HepG2 (cell line): ENCODE results near the gene AGAP3. TPM values are rescaled to one million over a fixed set of nuclear protein-coding genes. Genes with fewer than 3 reads are reported as not detected.

Experiments
- ATF6 ChIP-seq: sonication (generic); formaldehyde crosslinking; conservative IDR thresholded peaks from 2 replicates; pipeline ENCODE4 v1.4.0; 2020; ENCODE audit warnings: missing genetic modification reagents
- CTCF ChIP-seq: sonication (generic); formaldehyde crosslinking; IDR thresholded peaks from 2 replicates; pipeline ENCODE4 v1.5.0; 2020; ENCODE audit warnings: mild to moderate bottlenecking, missing genetic modification reagents, moderate library complexity
- GATA4 ChIP-seq: sonication (generic); IDR thresholded peaks from 2 replicates; pipeline ENCODE4 v1.6.1; 2016; ENCODE audit warnings: antibody characterized with exemption, low read depth, borderline replicate concordance
- HIVEP1 ChIP-seq: sonication (generic); formaldehyde crosslinking; IDR thresholded peaks from 2 replicates; pipeline ENCODE4 v1.4.0; 2020; ENCODE audit warnings: mild to moderate bottlenecking, missing genetic modification reagents
- HMGXB4 ChIP-seq, 2 experiments: sonication (generic) in 1 of 2; formaldehyde crosslinking in 1 of 2; IDR thresholded peaks; 2 replicates each; pipeline versions ENCODE4 v1.4.0 to v1.6.1; 2018 to 2020; ENCODE audit warnings: missing genetic modification reagents in 2 of 2, borderline replicate concordance in 1 of 2, low read depth in 1 of 2, mild to moderate bottlenecking in 1 of 2, missing biosample characterization in 1 of 2
- HOXA9 ChIP-seq: sonication (generic); formaldehyde crosslinking; IDR thresholded peaks from 2 replicates; pipeline ENCODE4 v1.8.1; 2022; ENCODE audit warnings: missing genetic modification reagents, mild to moderate bottlenecking, moderate library complexity, borderline replicate concordance
- KAT7 ChIP-seq: IDR thresholded peaks from 2 replicates; pipeline ENCODE4 v1.6.1; 2018; ENCODE audit warnings: borderline replicate concordance, missing compliant biosample characterization
- MAFK ChIP-seq, 2 experiments: IDR thresholded peaks in 1 of 2; conservative IDR thresholded peaks in 1 of 2; 2 replicates each; pipeline ENCODE4 v1.6.1; 2011; ENCODE audit warnings: improper control_type of control experiment in 2 of 2, low read length in 2 of 2
- MAX ChIP-seq: IDR thresholded peaks from 2 replicates; pipeline ENCODE4 v1.6.1; 2012; ENCODE audit warnings: inconsistent platforms
- NFIC ChIP-seq: IDR thresholded peaks from 2 replicates; pipeline ENCODE4 v1.6.1; 2012; ENCODE audit warnings: mild to moderate bottlenecking, low read length, inconsistent platforms
- NFKB2 ChIP-seq: sonication (generic); formaldehyde crosslinking; IDR thresholded peaks from 2 replicates; pipeline ENCODE4 v1.4.0; 2020; ENCODE audit warnings: missing genetic modification reagents, borderline replicate concordance
- POLR2G ChIP-seq: fragments of 200-400 bp; formaldehyde crosslinking; IDR thresholded peaks from 2 replicates; pipeline ENCODE4 v1.6.1; 2018; ENCODE audit warnings: mild to moderate bottlenecking, low read depth, low read length, moderate library complexity
- ZBTB25 ChIP-seq: IDR thresholded peaks from 2 replicates; pipeline ENCODE4 v1.6.1; 2018; ENCODE audit warnings: missing genetic modification reagents
- ZGPAT ChIP-seq: IDR thresholded peaks from 2 replicates; pipeline ENCODE4 v1.6.1; 2016; ENCODE audit warnings: mild to moderate bottlenecking
- ZNF576 ChIP-seq: sonication (generic); formaldehyde crosslinking; IDR thresholded peaks from 2 replicates; pipeline ENCODE4 v1.4.0; 2020; ENCODE audit warnings: mild to moderate bottlenecking, missing genetic modification reagents
- ZNF747 ChIP-seq: sonication (generic); formaldehyde crosslinking; IDR thresholded peaks from 2 replicates; pipeline ENCODE4 v1.8.1; 2023; ENCODE audit warnings: missing genetic modification reagents, mild to moderate bottlenecking, borderline replicate concordance
- ZNF773 ChIP-seq: sonication (generic); formaldehyde crosslinking; IDR thresholded peaks from 2 replicates; pipeline ENCODE4 v1.4.0; 2020; ENCODE audit warnings: missing genetic modification reagents, borderline replicate concordance
- ZNF780A ChIP-seq: sonication (generic); formaldehyde crosslinking; IDR thresholded peaks from 2 replicates; pipeline ENCODE4 v1.8.0; 2022; ENCODE audit warnings: mild to moderate bottlenecking, missing genetic modification reagents, moderate library complexity
- ZNF790 ChIP-seq: sonication (generic); formaldehyde crosslinking; IDR thresholded peaks from 2 replicates; pipeline ENCODE4 v1.8.0; 2022; ENCODE audit warnings: missing genetic modification reagents, mild to moderate bottlenecking, borderline replicate concordance
- polyA plus RNA-seq, 8 experiments: library from polyadenylated mRNA; depleted of rRNA in 3 of 8; stranded (reverse) in 7 of 8; unstranded in 1 of 8; fragments of >200 nt; fragmentation: Illumina TruSeq in 4 of 8; extraction: Trizol in 4 of 8; gene quantifications; 2 replicates each; pipeline versions ENCODE4 v1.2.1 to v1.2.3, GENCODE V29; 2011 to 2016; ENCODE audit warnings: low read depth in 4 of 8, missing spikeins in 1 of 8, mixed read lengths in 1 of 8; ENCODE audit not compliant: insufficient read depth in 1 of 8
- total RNA-seq, 5 experiments: library from RNA; depleted of rRNA; stranded (reverse); fragments of >200 nt; fragmentation: Illumina TruSeq; extraction: Trizol; gene quantifications; 2 replicates each; pipeline ENCODE4 v1.2.3, GENCODE V29; 2016; ENCODE audit warnings: low read depth in 1 of 5

The AGAP3 gene
- total and polyA plus RNA-seq, 2 of the 13 experiments (the other 11 are each of a cell fraction or from before 2014, with no cell fraction given), result 31.3 to 61.4 TPM

GRCh38 chr7:151059367-151060112, 26.7 kb upstream of the AGAP3 start, which contains the start of gene SLC4A2 (continued):
- TF ChIP-seq ZNF773 (no peak), POLR2G (peak; percentile 57; the same call in 1 of the 2 replicates), ZNF747 (peak; percentile 37; the same call in 1 of the 2 replicates), CTCF (peak; percentile 58), HOXA9 (CRISPR knock-in tag) (no peak), ZNF780A (CRISPR knock-in tag) (no peak), ZNF790 (CRISPR knock-in tag) (no peak), ATF6 (CRISPR knock-in tag) (no peak), KAT7 (CRISPR knock-in tag) (peak; percentile 55; the same call in 1 of the 2 replicates), NFKB2 (CRISPR knock-in tag) (no peak; the same call in 1 of the 2 replicates), MAX (peak; percentile 17; the same call in 1 of the 2 replicates), GATA4 (no peak), NFIC (no peak), HMGXB4 (CRISPR knock-in tag; IDR thresholded peaks at IDR 0.05; ENCODE audit: borderline replicate concordance in 1 of 2, low read depth in 1 of 2) (peak; percentile 2; a peak in 1 of 4 replicates), ZBTB25 (CRISPR knock-in tag) (no peak), MAFK (conservative IDR thresholded peaks at IDR 0.05 in 1 of 2, IDR thresholded peaks at IDR 0.05 in 1 of 2; ENCODE audit: low read length in 2 of 2) (no peak), ZGPAT (CRISPR knock-in tag) (peak; percentile 19; the same call in 1 of the 2 replicates), HIVEP1 (CRISPR knock-in tag) (no peak), ZNF576 (CRISPR knock-in tag) (no peak)
